HG02763 (cell line): ENCODE measurements around the gene UBAC1.
"Not testable (repeated sequence)": the region's sequence is repeated elsewhere in the genome, so short reads cannot be mapped to it uniquely, and the experiment has no call there.

Experiments
- ATAC-seq: cut with Tn5 transposase; IDR thresholded peaks from one replicate; pipeline ENCODE4 v1.9.1; 2021; ENCODE audit warnings: mild to moderate bottlenecking, moderate library complexity; ENCODE audit not compliant: unreplicated experiment

UBAC1 gene

DNA sequence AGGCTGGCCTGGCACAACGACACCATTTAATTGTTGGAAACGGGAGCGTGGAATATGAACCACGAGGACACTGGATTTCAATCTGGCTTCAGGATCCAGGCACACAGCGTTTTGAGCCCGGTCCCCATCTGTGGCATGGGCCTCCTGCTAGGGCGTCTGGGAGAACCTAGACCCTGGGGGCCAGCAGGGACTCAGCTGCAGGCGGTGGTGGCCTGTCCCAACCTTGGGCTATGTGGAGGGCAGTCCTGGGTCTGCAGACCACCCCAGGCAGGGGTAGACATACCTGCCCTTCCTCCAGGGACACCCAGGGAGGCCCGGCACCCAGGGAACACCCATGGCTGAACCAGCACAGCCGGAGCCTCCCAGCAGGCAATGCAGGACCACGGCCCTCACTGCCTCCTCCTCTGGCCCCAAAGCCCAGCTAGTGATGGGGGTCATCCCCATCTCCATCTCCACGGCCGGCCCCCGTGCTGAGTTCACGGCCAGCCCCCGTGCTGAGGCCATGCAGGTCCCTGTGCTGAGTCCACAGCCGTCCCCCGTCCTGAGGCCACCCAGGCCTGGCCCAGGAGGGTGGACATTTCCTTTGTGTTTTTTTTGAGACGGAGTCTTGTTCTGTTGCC, 18.5 kb upstream of the UBAC1 start:
- no peak for ATAC-seq

DNA sequence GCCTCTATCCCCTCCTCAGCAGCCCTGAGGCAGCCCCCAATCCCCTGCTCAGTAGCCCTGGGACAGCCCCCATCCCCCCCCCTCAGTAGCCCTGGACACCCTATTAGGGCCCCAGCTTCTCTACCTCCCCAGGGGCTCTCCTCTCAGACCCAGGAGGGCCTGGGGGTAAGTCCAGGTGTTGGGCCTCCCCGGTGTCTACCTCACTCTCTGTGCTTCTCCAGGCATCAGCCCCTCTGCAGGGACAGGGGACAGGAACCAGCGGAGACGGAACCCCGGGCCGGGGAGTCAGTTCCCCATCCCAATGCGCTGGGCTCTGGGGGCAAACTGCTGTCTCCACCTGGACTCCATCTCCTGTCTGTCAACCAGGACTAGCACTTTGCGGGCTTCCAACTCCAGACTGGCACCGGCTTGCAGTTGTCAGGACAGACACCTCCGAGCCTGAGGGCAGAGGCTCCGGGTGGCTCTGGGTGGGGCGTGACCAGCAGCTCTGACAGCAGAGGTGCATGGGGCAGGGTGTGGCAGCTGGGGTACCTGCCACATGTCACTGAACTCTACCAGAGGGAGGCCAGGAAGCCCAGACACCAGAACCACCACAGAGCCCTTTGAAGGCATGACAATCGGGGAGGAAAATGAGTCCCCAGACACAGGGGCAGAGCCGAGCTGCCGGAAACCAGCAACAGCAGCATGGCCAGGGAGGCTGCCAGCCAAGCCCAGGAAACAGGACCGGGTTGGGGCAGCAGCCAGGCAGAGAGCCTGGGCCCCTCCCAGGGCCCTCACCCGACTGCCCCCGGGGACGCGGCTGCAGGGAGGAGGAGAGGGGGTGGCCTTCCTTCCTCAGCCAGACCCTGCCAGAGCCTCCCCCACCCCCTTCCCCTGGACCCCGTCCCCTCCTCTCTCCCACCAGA, 17.7 kb upstream of the UBAC1 start:
- ATAC-seq: no peak

- ATAC-seq: no peak
Measured at GRCh38 chr9:135976944-135977343, 15.8 kb upstream of the UBAC1 start.

GRCh38 chr9:135976531-135976930, 15.4 kb upstream of the UBAC1 start:
- ATAC-seq: no peak

DNA sequence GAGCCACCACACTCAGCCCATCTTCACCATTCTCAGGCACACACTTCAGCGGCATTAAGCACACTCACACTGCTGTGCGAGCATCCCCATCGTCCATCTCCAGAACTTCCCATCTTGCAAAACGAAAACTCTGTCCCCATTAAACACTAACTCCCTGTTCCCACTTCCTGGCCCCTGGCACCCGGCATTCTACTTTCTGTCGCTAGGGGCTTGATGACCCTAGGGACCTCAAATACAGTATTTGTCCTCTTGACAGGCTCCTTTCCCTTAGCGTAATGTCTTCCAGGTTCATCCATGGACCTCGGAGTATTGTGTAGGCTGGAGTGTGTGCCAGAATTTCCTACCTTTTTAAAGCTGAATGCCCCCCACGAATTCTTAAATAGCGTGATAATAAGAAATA, 14.7 kb upstream of the UBAC1 start:
- ATAC-seq: no peak

GRCh38 chr9:135974220-135974573, 13.0 kb upstream of the UBAC1 start:
- no peak for ATAC-seq

DNA sequence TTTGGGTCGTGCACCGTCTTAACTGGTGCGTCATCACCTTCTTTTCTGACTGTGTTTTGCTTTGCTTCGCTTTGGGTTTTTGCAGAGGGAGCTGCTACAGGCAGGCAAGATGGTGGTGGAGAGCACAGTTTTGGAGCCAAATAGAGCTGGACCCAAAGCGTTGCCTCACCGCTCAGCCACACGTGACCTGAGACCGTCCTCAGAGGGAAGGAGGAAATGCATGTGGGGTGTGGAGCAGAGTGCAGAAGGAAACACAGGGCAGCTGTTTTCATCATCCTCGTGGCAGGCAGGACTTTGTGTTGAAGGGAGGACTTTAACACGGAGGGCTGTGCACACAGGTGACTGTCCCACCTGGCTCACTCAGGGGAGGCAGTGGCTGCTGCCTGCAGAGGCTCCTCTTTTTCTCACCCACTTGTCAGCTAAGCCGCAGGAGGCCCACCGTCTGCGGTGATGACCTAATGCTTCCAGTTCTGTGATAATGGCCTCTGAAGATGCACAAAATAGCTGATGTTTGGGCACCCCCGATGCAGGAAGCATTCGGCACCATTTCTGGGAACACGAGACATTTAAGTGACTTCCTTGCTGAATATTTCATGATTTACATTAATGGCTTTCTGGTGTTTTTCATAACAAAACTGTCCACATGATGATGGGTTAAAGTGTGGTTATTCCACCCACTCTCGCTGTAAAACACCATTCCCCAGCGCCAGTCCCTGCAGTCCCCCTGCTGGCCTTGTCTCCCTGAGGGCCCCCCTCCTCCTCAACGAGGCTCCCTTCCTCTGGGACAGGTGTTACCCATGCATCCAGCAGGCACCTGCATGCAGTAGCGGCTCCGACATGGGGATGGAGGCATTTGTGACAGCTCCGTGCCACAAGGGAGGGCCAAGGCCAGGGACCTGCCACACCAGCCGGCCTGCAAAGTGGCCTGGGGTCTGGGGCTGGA, 12.4 kb upstream of the UBAC1 start:
- no peak for ATAC-seq

DNA sequence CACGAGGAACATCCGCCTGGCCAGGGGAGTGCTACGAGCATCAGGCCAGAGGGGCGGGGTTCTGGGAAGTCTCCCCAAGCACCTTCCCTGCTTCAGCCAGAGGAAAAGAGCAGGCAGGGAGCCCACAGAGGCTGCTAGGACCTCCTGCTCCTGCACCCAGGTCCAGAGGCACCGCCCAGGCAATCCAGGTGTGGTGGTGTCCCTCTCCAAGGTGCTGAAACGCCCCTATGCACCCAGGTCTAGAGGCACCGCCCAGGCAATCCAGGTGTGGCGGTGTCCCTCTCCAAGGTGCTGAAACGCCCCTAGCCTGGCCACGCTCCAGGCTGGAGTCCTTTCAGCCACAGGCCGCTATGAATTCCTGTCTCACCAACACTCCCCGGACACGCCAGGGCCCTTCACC, 10.7 kb upstream of the UBAC1 start:
- ATAC-seq: no peak

- ATAC-seq: no peak
Measured at GRCh38 chr9:135971111-135971766, 10.1 kb upstream of the UBAC1 start.

GRCh38 chr9:135970128-135970815, 9.1 kb upstream of the UBAC1 start:
- ATAC-seq: no peak

DNA sequence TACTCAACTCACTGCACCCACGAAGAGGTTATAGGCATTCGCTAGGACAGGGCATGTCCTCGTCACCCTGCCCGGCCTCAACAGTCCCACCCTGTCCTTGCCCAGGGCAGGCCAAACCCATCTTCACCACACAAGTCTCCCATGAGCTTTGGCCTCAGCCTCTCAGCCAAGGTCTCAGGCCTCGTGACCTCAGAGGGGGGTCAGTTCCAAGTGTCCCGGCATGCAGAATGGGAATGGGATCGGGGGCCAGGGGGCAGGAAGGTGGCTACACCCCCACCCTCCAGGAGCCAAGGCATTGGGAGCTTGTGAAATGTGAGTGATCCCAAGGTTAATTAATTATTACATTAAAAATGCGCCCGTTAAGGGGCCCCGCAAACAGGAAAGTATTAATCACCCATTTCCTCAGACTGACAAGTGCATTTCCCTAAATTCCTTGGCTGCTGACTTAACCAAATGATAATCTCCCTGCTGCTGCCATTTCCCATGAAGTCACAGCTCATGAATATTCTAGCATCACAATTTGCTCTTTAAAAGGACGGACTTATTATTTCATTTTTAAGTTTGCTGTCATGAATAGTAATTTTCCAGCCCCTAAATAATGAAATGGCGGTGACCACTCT, 8.0 kb upstream of the UBAC1 start:
- ATAC-seq: no peak

- ATAC-seq: no peak
Measured at GRCh38 chr9:135968601-135969000, 7.4 kb upstream of the UBAC1 start.

- no peak for ATAC-seq
Measured at GRCh38 chr9:135968083-135968476, 6.9 kb upstream of the UBAC1 start.

DNA sequence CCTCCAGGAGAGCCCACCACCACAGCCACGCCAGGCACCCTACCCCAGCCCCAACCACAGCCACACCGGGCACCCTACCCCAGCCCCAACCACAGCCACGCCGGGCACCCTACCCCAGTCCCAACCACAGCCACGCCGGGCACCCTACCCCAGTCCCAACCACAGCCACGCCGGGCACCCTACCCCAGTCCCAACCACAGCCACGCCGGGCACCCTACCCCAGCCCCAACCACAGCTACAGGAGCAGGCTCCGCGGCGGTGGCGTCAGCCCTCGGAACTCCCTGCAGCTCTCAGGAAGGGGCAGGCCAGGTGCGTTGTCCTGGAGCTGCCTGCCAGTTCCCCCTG, 5.7 kb upstream of the UBAC1 start:
- ATAC-seq: not testable (repeated sequence)

GRCh38 chr9:135965124-135965756, 4.1 kb upstream of the UBAC1 start:
- no peak for ATAC-seq

GRCh38 chr9:135963938-135964337, 2.8 kb upstream of the UBAC1 start:
- no peak for ATAC-seq

DNA sequence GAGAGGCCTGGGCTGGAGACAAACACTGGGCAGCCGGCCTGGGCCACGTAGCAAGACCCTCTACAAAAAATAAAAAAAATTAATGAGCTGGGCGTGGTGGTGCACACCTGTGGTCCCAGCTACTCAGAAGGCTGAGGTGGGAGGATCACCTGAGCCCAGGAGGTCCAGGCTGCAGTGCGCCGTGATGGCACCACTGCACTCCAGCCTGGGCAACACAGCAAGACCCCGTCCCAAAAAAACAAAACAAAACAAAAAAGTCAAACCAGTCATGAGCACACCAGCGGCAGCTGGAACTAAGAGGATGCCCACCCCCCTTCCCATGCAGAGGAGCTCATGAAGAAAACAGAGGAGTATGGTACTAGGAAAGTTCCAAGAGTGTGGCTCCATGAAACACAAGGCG, 2.2 kb upstream of the UBAC1 start:
- ATAC-seq: no peak

DNA sequence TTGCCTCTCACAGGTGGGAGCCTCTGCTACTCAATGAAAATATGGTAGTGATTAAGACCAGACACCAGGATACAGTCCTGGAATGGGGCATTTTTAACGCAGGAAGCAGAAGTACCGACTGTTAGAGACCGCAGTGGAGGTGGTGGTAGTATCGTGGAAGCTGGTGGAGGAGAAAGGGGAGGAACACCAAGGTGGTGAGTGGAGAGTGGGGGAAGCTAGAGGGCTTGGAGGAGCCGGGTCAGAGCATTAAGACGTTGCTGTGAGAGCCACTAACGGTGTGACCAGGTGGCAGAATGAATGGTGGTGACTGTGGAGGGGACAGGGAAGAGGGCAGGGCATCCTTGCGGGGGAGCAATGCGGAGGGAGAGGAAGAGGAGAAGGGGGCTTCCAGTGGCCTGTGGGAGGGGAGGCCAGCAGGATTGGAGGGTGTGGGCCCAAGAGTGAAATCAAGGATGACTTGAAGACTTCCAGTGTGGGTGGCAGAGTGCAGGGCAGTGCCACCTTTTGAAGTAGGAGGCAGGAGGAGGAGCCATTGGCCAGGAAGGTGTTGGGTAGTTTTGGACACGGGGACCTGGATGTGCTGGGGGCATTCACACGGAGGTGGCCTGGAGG, 1.6 kb upstream of the UBAC1 start:
- ATAC-seq: no peak
